Hippocampal formation (tissue), 2 donors: ENCODE data around the gene EEF2.
A peak's percentile ranks its signal among the peaks of the same experiment; 100 is the strongest.
"Not testable (repeated sequence)": the region's sequence is repeated elsewhere in the genome, so short reads cannot be mapped to it uniquely, and the experiment has no call there.

ENCODE experiments used
- DNase-seq, 2 donors: peaks; one replicate each; lab custom pipeline; 2025; lab: John Stamatoyannopoulos, UW

The EEF2 gene

DNA sequence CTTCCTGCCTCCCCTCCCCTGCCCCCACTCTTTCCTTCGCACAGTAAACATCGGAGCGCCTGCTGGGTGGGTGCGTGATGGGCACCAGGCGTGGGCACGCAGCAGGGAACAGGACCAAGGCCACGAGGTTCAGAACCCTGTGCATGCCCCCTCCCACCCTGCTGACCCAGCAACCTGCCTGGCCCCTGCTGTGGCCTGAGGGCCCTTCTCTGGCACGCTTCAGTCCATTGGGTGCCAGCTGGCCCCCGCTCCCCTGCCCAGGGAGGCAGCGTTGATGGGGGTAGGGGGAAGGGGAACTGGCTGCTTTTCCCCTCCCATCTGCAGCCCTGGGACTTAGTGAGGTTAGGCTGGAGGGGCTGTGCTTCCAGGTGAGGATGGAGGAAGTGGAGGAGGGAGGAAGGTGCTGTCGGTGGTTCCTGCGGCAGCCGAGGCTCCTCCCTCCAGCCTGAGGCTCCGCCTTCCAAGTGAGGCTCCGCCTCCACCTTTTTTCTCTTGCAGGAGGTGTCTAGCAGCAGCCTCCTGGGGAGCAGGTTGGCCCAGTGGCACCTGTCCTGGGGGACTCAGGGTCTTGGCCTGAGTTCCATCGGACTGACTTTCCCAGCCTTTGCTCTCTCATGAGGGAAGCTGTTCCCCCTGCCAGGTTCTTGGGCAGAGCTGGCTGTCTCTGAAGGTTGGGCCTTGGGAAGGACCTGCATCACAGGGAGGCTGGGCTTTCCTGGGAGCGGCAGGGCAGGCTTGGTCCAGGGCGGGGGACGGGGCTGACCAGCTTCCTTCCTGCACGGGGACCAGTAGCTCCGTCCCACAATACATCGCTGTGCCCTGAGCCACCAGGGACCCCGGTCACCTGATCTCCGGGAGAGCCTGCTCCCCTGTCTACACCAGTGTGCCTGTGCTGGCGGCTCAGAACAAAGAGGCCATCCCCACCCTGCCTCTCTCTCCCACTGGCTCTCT lies 29.6 kb upstream of the EEF2 start:
- DNase-seq: no peak

DNA sequence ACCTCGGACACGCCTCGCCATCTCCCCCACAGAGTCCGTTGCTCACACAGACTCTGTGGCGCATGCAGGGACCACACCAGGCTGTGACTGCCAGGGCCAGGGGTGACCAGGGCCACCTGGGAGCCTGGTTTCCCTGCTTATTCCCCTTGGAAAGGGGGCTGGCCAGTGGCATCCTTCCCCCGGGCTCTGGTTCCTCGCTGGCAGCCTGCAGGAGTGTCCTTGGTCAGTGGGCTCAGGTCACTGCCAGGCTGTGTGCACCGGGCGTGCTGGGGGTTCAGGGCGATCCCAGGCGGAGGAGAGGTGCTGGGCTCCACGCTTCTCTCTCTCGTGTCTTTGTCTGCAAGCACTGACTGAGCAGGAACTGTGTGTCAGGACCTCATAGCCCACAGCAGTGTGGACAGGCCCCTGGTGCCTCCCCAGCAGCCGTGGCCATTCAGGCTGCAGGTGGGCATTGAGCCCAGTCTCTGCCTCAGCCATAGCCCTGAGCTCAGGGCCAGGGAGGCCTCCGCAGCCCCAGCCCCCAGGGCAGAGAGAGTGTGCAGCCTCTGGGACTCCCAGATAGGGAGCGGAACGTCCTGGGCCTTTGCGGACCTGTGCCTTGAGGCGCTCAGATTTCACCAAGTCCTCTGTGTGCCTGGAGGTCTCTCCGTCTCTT lies 28.8 kb upstream of the EEF2 start:
- DNase-seq: no peak

- no peak for DNase-seq
Measured at GRCh38 chr19:4012975-4013634, 27.8 kb upstream of the EEF2 start.

DNA sequence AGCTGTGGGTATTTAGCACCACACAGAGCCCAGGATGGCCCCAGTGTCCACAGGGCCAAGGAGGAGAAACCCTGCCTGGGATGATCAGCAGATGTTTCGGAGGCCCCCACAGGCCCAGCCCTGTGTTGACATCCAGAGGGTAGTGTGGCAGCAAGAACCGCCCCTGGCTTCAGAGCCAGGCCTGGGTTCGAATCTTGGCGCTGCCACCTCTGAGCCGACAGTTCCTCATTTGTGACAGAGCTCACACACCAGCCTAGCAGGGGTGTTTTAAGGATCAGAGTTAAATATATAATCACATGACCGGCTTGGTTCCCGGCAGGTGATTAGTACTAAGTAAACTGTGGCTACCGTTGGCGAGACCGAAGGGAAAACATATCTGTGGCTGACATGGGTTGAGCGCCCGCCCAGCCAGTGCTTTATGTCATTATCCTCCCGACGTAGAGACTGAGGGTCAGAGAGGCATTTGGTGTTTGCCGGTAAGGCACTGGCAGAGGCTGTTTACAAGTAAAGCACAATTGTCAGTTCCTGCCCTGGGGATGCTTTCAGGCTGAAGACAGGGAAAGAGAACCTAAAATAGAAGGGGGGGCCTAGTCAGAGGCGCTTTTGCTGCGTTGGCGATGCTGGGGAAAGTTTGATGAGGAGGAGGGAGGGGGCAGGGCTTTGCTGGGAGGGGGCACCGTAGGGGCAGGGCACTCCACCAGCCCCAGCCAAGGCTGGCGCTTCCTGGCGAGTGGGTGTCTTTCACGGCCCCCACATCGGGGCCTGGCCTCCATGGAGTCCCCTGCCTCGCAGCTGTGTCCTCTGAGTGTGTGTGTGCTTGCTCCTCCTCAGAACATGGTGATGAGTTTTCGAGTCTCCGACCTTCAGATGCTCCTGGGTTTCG lies 27.1 kb upstream of the EEF2 start:
- no peak for DNase-seq

- not testable (repeated sequence) for DNase-seq
Measured at GRCh38 chr19:4011430-4011829, 26.2 kb upstream of the EEF2 start.

DNA sequence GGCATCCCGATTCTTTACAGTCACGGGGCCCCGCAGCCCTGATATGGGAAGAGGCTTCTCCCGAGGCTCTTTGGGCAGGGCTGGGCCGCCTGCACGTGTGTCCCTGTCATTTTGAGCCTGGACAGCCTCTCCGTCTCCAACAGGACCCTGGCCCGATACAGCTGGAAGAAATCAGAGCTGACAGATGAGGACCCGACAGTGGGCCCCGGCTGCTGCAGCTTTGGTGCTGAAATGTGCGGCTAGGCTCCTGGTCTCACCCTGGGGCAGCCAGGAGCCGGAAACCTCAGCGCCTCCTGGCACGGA lies 25.5 kb upstream of the EEF2 start:
- no peak for DNase-seq

GRCh38 chr19:4009990-4010807 lies 24.9 kb upstream of the EEF2 start:
- no peak for DNase-seq

DNA sequence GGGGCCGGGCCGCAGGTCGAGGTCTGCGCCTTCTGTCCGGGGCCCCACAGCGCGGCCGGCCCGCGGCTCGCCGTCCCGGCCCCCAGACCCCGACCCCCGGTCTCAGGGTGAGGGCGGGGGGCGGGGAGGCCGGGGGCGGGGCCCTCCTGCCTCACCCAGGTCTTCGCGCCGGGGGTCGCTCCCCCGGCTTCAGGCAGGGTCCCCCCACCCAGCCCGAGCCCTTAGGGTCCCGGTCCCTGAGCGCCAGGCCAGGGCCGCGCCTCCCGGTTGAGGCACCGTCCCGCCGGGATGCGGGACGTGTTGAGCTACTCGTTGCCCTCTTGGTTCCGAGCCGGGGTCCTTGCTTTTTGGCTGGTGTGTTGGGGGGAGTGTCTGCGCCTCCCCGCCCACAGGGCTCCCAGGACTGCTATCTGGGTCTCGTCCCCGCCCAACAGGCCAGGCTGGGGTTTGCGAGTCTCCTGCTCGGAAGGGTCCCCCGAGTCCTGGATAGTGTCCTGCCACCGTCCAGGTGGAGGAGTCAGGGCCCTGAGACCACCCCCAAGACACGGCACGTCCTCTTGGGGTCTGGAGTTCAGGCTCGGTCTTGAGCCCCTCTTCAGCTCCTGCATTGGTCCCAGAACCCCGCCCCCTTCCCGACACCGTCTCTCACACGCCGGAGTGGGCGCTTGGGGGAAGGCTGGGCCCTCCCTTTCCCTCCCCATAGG lies 22.7 kb upstream of the EEF2 start:
- no peak for DNase-seq

DNA sequence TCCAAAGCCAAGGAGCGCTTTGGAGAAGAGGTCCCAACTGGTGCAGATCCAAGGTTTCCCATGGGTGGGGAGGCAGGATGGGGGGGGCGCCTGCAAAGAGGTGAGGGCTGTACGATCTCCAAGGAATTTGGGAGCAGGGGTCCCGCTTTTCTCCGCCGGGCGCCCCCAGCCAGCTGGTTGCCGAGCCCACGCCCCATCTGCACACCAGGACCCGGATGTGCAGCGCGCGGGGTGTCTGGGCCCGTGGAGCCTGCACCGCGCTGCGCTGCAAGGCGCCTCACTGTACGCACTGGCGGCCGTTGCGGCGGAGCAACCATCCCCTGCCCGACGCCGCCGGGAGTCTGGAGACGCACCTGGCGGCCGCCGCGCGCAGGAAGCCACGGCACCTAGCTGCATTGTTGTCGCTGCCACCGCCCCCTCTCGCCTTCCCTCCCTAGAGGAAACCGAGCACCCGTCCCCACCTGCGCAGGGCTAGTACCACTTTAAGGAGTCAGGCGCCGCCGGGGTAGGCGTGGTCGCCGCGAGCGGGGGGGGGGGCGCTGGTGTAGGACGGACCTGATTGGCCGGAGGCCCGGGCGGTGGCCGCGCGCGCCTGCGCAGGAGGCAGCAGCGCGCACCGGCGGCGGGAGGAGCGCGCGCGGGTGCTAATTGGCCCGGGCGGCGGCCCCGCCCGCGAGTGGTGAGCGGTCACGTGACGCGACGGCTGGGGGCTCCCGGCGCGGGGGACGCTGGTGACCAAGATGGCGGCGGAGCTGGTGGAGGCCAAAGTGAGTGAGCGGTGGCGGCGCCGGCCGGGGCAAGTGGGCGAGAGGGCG lies 22.0 kb upstream of the EEF2 start, which contains the start of gene PIAS4:
TSS of gene PIAS4 (plus strand) at position 716 of the 815 bp plus-strand sequence. CDS start at position 741, 25 bp downstream.
- DNase-seq: peak; percentile 94 to 95

GRCh38 chr19:4005436-4005835 lies 20.2 kb upstream of the EEF2 start:
- not testable (repeated sequence) for DNase-seq

DNA sequence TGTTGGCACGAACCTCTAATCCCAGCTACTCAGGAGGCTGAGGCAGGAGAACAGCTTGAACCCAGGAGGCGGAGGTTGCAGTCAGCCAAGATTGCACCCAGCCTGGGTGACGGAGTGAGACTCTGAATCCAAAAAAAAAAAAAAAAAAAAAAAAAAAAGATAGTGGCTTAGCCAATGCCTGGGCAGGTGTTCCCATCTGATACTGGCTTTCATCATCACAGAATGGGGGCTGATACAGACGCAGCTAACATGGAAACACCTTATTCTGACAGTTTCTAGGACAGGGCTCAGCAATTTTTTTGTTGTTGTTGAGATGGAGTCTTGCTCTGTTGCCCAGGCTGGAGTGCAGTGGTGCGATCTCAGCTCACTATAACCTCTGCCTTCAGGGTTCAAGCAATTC lies 15.5 kb upstream of the EEF2 start:
- DNase-seq: not testable (repeated sequence)

DNA sequence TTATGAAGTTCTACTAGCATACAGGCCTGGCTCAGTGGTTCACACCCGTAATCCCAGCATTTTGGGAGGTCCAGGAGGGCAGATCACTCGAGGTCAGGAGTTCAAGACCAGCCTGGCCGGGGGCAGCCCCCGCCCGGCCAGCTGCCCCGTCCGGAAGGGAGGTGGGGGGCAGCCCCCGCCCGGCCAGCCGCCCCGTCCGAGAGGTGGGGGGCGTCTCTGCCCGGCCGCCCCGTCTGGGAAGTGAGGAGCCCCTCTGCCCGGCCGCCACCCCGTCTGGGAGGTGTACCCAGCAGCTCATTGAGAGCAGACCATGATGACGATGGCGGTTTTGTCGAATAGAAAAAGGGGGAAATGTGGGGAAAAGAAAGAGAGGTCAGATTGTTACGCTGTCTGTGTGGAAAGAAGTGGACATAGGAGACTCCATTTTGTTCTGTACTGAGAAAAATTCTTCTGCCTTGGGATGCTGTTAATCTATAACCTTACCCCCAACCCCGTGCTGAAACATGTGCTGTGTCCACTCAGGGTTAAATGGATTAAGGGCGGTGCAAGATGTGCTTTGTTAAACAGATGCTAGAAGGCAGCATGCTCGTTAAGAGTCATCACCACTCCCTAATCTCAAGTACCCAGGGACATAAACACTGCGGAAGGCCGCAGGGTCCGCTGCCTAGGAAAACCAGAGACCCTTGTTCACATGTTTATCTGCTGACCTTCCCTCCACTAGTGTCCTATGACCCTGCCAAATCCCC lies 13.6 kb upstream of the EEF2 start:
- not testable (repeated sequence) for DNase-seq

- DNase-seq: no peak
Measured at GRCh38 chr19:3995607-3996006, 10.3 kb upstream of the EEF2 start.

- DNase-seq: no peak
Measured at GRCh38 chr19:3990815-3991117, 5.5 kb upstream of the EEF2 start.

GRCh38 chr19:3987619-3988371 lies 2.5 kb upstream of the EEF2 start:
- DNase-seq: peak; percentile 50 to 72

GRCh38 chr19:3986260-3987041 lies 1.2 kb upstream of the EEF2 start:
- DNase-seq: peak; percentile 66 to 82

DNA sequence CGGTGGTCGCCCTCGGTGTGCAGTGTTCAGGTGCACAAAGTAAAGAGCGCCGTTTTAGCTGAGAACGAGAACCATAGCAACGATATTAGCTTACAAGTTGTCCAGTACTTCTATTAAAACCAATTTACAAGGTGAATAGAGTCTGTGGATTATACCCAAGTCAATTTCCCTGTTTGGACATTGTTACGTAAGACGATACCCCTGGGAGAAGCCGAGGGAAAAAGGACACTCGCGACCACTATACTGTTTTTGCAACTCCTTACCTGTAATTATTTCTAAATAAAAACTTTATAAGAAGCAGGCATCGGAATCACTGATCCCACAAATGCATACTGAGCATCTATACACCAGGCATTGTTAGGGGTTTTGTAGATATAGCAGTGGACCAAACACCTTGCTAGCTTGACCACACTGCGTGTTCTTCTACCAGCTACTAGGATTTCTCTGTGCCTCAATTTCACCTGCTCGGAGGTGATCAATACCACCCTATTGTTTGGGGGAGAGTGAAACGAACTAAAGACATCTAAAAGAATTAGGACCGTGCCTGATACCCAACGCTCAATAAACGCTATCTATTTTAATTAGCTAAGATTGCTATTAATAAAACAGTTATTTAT lies 488 bp upstream of the EEF2 start:
- no peak for DNase-seq
